Large intestine (tissue), 3 donors: ENCODE results near the gene TRIM56. TPM values are rescaled to one million over a fixed set of nuclear protein-coding genes. Genes with fewer than 3 reads are reported as not detected.
"Not testable (repeated sequence)": the region's sequence is repeated elsewhere in the genome, so short reads cannot be mapped to it uniquely, and the experiment has no call there.

Experiments
- DNase-seq, 2 donors: peaks; one replicate each; pipeline versions ENCODE4 v3.0.0 to v3.0.0-alpha.2; 2013
- H3K27ac ChIP-seq: one replicate; pipeline ENCODE4 v1.5.1; 2013; ENCODE audit warnings: low read length
- H3K27me3 ChIP-seq: 2 replicates; pipeline ENCODE4 v1.6.1; 2013; ENCODE audit warnings: low read length; ENCODE audit not compliant: control insufficient read depth, insufficient read depth
- H3K36me3 ChIP-seq: 2 replicates; pipeline ENCODE4 v1.6.1; 2013; ENCODE audit warnings: low read length; ENCODE audit not compliant: control insufficient read depth, insufficient read depth
- H3K4me1 ChIP-seq: one replicate; pipeline ENCODE4 v1.6.1; 2013; ENCODE audit warnings: low read length; ENCODE audit not compliant: control insufficient read depth, insufficient read depth
- H3K4me3 ChIP-seq: one replicate; pipeline ENCODE4 v1.5.1; 2013; ENCODE audit warnings: low read length
- H3K9me3 ChIP-seq: one replicate; pipeline ENCODE4 v1.6.1; 2013; ENCODE audit warnings: mild to moderate bottlenecking, low read depth, low read length, moderate library complexity; ENCODE audit not compliant: control insufficient read depth
- WGBS: methylation state at CpG from one replicate; pipeline ENCODE4 v1.1.5; 2013; ENCODE audit warnings: low lambda C conversion rate; ENCODE audit not compliant: insufficient coverage; 5-methylcytosine and 5-hydroxymethylcytosine counted together
- polyA plus RNA-seq: library from polyadenylated mRNA; unstranded; fragments of 120-200 nt; gene quantifications from one replicate; pipeline ENCODE4 v1.2.1, GENCODE V29; 2013

Gene TRIM56
- polyA plus RNA-seq, 1 donor, result 25.6 TPM

DNA sequence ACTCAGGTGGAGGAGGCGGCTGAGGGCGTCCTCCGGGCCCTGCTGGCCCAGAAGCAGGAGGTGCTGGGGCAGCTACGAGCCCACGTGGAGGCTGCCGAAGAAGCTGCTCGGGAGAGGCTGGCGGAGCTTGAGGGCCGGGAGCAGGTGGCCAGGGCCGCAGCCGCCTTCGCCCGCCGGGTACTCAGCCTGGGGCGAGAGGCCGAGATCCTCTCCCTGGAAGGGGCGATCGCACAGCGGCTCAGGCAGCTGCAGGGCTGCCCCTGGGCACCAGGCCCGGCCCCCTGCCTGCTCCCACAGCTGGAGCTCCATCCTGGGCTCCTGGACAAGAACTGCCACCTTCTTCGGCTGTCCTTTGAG, 2.8 kb downstream of the TRIM56 start:
- WGBS, result no CpG with 5 or more reads among the region's 21 CpGs
- no peak for DNase-seq
- peaks cover 39% of the 10 kb centered on the region for H3K36me3 ChIP-seq

GRCh38 chr7:101088858-101089529, 3.7 kb downstream of the TRIM56 start:
- no peak for DNase-seq
- no CpG with 5 or more reads among the region's 41 CpGs for WGBS
- Histone ChIP-seq H3K4me1 (peaks cover 21% of the 10 kb centered on the region), H3K9me3 (peaks cover 12% of the 10 kb centered on the region), H3K36me3 (peaks cover 39% of the 10 kb centered on the region), H3K27ac (no peak overlapping the region), H3K4me3 (no peak overlapping the region), H3K27me3 (no peaks in the 10 kb centered on the region)

More for the DNA sequence above, 2.8 kb downstream of the TRIM56 start:
- H3K4me3 ChIP-seq, result no peak overlapping the region
- H3K27ac ChIP-seq, result no peak overlapping the region
- H3K4me1 ChIP-seq, result peaks cover 21% of the 10 kb centered on the region
- H3K9me3 ChIP-seq, result peaks cover 12% of the 10 kb centered on the region
- H3K27me3 ChIP-seq, result no peaks in the 10 kb centered on the region

DNA sequence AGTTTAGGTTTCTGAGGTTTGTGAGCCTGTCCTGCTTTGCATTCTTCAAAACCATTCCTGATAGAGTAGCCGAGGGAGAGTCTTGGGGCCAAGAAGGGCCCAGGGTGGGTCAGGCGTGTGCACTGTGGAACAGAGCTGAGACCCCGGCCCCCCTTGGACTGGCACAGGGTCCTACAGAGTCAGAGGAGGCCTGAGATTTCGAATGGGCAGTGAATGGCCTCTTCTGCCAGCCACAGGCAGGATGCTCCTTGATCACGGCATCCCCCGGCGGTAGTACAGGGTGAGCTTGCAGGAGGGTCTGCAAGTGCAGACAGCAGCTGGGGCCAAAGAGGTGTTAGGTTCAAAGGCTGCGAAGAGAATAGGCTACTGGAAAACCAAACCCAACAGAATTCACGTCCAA, 4.6 kb downstream of the TRIM56 start:
- WGBS, result no CpG with 5 or more reads among the region's 9 CpGs
- H3K9me3 ChIP-seq, result peaks cover 12% of the 10 kb centered on the region
- no peak overlapping the region for H3K27ac ChIP-seq
- no peaks in the 10 kb centered on the region for H3K27me3 ChIP-seq
- peaks cover 39% of the 10 kb centered on the region for H3K36me3 ChIP-seq
- peaks cover 14% of the 10 kb centered on the region for H3K4me1 ChIP-seq
- DNase-seq, result no peak
- H3K4me3 ChIP-seq, result no peak overlapping the region

GRCh38 chr7:101092266-101092905, 7.1 kb downstream of the TRIM56 start:
- not testable (repeated sequence) for H3K4me3 ChIP-seq, H3K4me1 ChIP-seq, H3K27me3 ChIP-seq, DNase-seq, H3K27ac ChIP-seq
- Histone ChIP-seq H3K36me3 (peaks cover 32% of the 10 kb centered on the region), H3K9me3 (peaks cover 12% of the 10 kb centered on the region)
- WGBS, result no CpG with 5 or more reads among the region's 53 CpGs

GRCh38 chr7:101093906-101094305, 8.6 kb downstream of the TRIM56 start:
- 95% methylated on average over 4 of the region's 4 CpGs for WGBS
- Histone ChIP-seq H3K4me1 (no peaks in the 10 kb centered on the region), H3K36me3 (peaks cover 17% of the 10 kb centered on the region), H3K27ac (no peak overlapping the region), H3K4me3 (no peak overlapping the region), H3K9me3 (peaks cover 10% of the 10 kb centered on the region), H3K27me3 (no peaks in the 10 kb centered on the region)
- no peak for DNase-seq

DNA sequence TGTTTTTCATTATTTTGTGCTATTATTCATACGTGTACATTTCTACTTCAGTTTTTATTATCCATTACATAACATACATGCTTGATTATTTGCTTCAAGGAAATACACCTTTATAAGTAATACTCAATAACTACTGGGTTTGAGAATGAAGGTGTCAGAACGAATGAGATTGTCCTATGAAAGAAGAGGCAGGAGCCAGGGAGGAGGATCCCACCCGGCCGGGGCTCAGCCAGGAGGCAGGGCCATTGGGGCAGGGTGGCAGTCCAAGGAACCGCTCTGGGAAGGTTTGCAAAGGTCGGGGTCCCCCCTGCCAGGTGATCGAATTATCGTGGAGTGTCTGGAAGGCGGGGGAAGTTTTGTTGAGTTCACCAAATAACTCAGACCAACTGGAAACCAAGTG, 9.1 kb downstream of the TRIM56 start:
- Histone ChIP-seq H3K27ac (no peak overlapping the region), H3K36me3 (peaks cover 12% of the 10 kb centered on the region), H3K27me3 (no peaks in the 10 kb centered on the region), H3K9me3 (peaks cover 9% of the 10 kb centered on the region), H3K4me1 (no peaks in the 10 kb centered on the region), H3K4me3 (no peak overlapping the region)
- no peak for DNase-seq
- WGBS, result 77% methylated on average over 3 of the region's 9 CpGs

DNA sequence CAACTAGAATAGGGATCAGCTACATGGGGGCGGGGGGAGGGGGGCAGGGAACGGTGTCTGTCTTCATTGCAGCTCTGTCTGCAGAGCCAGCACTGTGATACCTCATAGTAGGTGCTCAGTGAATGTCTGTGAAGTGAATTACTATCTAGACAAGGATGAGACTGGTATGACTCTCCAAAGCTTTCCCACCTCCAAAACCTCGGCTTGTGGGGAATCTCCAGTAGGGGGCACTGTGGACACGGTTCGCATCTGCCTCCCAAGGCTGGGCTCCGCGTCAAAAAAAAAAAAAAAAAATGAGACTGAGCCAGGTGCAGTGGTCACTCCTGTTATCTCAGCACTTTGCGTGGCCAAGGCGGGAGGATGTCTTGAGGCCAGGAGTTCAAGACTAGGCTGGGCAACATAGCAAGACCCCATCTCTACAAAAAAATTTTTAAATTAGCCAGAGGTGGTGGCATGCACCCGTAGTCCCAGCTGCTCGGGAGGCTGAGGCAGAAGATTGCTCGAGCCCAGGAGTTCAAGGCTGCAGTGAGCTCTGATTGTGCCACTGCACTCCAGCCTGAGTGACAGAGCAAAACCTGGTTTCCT, 9.6 kb downstream of the TRIM56 start:
- Histone ChIP-seq H3K27ac (no peak overlapping the region), H3K27me3 (no peaks in the 10 kb centered on the region), H3K4me3 (no peak overlapping the region), H3K36me3 (peaks cover 7% of the 10 kb centered on the region), H3K4me1 (no peaks in the 10 kb centered on the region), H3K9me3 (peaks cover 9% of the 10 kb centered on the region)
- WGBS, result no CpG with 5 or more reads among the region's 12 CpGs
- DNase-seq, result peak in 1 of 2 donors; percentile 19

DNA sequence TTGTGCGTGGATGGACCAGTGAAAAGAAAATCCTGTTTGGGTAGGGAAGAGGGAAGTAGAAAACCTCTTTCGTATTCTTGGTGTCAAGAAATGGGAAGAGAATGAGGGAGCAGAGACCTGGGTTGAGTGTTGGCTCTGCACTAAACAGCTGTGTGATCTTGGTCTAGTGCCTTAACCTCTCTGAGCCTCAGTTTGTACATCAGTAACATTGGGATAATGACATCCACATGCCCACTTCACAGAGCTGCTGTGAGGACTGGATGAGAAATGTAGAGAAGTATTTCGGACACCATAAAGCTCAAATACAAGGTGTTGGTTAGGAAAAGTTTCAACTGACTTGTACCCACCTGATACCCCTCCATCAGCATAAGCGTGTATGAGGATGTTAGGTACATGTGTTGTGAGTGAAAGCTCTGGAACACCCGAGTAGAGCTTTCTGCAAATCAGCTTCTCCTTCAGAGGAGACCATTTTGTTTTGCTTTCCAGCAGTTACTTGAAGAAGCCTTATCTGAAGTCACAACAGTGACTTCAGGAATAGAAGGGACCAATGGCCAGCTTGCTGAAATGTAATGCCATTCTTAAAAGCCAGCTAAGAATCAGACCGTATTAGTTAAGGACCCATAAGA, 11.2 kb downstream of the TRIM56 start:
- no peak overlapping the region for H3K27ac ChIP-seq
- DNase-seq, result no peak
- H3K27me3 ChIP-seq, result peaks cover 8% of the 10 kb centered on the region
- H3K4me3 ChIP-seq, result no peak overlapping the region
- H3K9me3 ChIP-seq, result peaks cover 9% of the 10 kb centered on the region
- WGBS, result no CpG with 5 or more reads among the region's 6 CpGs
- no peaks in the 10 kb centered on the region for H3K4me1 ChIP-seq
- H3K36me3 ChIP-seq, result no peaks in the 10 kb centered on the region

DNA sequence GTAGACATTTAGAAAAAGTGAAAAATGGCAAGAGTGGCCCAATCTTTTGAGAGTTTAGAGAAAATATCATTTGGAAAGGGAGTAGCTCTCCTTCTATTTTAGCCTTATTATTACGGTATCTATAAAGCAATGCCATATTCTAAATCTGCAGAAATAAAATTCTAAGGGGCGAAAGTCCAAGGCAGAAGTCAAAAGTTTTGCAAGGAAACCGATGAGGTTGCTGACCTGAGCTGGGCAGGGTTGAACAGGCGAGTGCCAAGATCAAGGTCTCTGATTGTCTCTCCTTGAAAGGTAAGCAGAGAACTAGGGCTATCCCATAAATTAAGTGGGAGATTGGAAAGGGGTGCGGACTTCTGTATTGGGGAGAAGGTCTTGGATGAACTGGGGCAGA, 11.7 kb downstream of the TRIM56 start:
- no peaks in the 10 kb centered on the region for H3K36me3 ChIP-seq
- WGBS, result 100% methylated on average over 1 of the region's 5 CpGs

DNA sequence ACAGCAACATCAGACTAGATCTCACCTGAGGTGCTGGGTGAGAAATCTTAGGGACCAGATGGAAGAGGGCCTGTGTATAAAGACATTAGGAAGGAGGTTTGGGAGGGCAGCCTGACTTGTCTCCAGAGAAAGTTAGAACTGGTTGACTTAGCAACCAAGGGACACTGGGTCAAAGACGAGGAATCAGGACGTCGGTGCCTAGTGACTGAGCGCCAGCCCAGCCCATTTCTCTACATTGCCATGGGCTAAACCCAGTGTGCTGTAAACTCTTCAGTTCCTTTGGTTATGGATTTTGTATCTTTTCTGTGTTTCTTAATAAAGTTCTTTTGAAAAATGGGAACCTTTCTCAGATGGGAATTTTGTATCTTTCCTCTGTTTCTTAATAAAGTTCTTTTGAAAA, 12.3 kb downstream of the TRIM56 start:
- Histone ChIP-seq H3K36me3 (no peaks in the 10 kb centered on the region), H3K27me3 (peaks cover 8% of the 10 kb centered on the region), H3K9me3 (no peaks in the 10 kb centered on the region), H3K4me3 (no peak overlapping the region), H3K4me1 (no peaks in the 10 kb centered on the region), H3K27ac (no peak overlapping the region)
- DNase-seq, result no peak
- WGBS, result 100% methylated on average over 4 of the region's 4 CpGs

More for the DNA sequence above, 11.7 kb downstream of the TRIM56 start:
- DNase-seq, result no peak
- no peaks in the 10 kb centered on the region for H3K4me1 ChIP-seq
- H3K9me3 ChIP-seq, result peaks cover 4% of the 10 kb centered on the region
- peaks cover 8% of the 10 kb centered on the region for H3K27me3 ChIP-seq
- no peak overlapping the region for H3K4me3 ChIP-seq
- H3K27ac ChIP-seq, result no peak overlapping the region
